GM12864 (cell line): ENCODE data around the gene CD59.
"Not testable (repeated sequence)": the region's sequence is repeated elsewhere in the genome, so short reads cannot be mapped to it uniquely, and the experiment has no call there.

Experiments used
- DNase-seq: peaks from one replicate; pipeline ENCODE4 v3.0.0-alpha.2; 2011; ENCODE audit warnings: low read depth
- H3K4me3 ChIP-seq: 2 replicates; pipeline ENCODE4 v1.5.1; 2011; ENCODE audit warnings: mild to moderate bottlenecking, low read depth, low read length, control low read depth
- CTCF ChIP-seq: IDR thresholded peaks from 2 replicates; pipeline ENCODE4 v1.5.1; 2011; ENCODE audit warnings: low read depth, mild to moderate bottlenecking, moderate library complexity, low read length, control low read depth, inconsistent platforms; ENCODE audit errors: missing control alignments

CD59 gene

GRCh38 chr11:33716243-33716642 is 20.0 kb downstream of the CD59 start:
- peak; percentile 39 for TF ChIP-seq CTCF
- H3K4me3 ChIP-seq = no peak overlapping the region
- no peak for DNase-seq

DNA sequence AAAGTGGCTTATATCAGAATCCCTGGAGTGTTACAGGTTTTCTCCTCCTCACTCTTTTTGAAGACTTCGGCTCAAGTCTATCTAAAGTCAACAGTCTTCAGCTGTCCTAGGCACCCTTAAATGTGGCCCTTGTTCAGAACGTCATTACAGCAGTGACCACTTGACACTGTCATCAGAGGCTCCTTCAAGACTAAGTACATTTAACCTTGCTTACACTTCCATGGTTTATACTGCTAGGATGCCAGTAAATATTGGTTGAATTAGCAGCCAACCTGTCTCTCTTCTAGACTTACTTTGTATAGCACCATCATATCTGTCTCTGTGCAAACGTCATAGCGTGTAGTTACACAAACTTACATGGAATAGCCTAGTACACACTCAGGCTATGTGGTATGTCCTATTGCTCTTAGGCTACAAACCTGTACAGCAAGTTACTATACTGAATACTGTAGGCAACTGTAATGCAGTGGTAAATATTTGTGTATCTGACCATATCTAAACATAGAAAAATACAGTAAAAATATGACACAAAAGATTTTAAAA is 22.3 kb downstream of the CD59 start:
- DNase-seq = no peak
- no peak overlapping the region for H3K4me3 ChIP-seq
- TF ChIP-seq CTCF = no peak

- no peak overlapping the region for H3K4me3 ChIP-seq
- no peak for TF ChIP-seq CTCF
- no peak for DNase-seq
Measured at GRCh38 chr11:33713151-33713855, 22.9 kb downstream of the CD59 start.

DNA sequence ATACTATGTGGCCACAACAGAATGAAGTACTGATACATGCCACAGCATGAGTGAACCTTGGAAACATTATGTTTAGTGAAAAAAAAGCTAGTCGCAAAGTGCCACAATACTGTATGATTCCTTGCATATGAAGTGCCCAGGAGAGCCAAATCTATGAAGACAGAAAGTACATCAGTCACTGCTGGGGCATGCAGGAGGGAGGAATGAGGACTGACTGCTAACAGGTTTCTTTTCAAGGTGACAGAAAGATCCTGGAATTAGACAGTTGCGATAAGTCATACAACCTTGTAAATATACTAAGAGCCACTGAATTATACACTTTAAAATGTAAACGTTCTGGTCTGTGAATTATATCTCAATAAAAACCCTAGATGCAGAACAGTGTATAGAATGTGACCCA is 23.8 kb downstream of the CD59 start:
- TF ChIP-seq CTCF = no peak

GRCh38 chr11:33709466-33709865 is 26.8 kb downstream of the CD59 start:
- H3K4me3 ChIP-seq = no peak overlapping the region
- DNase-seq = no peak
- no peak for TF ChIP-seq CTCF

More for the DNA sequence above, 23.8 kb downstream of the CD59 start:
- H3K4me3 ChIP-seq = no peak overlapping the region
- no peak for DNase-seq

DNA sequence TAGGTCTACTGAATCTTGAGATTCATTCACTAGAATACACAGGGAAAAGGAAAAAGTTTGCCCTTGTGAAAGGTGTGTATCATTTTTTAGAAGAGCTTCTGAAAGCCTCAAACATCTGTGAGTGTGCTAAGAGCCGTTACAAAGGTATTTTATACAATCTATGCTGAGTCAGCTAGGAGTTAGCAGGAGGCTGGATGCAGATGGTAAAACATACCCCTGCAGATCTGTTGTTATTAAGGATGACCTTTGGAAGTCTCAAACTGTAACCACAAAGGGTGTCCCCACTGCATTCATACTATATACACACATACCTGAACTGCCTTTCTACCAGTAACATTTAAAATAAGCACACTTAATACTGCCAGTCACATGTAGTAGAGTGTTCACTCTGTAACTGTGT is 27.2 kb downstream of the CD59 start:
- no peak overlapping the region for H3K4me3 ChIP-seq
- TF ChIP-seq CTCF = no peak
- no peak for DNase-seq

DNA sequence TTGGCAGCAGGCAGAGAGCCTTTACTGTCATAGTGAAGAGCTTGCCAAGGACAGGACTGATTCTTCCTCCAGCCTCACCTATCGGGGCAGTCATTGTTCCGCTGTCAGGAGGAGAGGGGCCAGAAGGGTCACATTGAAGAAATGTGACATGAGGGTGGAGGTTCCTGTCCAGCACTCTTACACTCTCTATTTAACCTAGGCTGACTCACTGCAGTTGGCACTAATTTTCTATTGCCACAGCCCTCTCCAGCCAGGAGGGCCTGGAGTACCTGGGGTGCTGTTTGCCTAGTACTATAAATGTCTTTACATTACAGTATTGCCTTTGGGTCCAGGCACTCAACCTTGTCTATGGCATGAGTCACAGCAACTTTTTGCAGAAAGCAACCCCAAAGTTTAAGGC is 28.4 kb downstream of the CD59 start:
- H3K4me3 ChIP-seq, DNase-seq: not testable (repeated sequence)
